ENCODE measurements around the gene COL11A1.

GRCh38 chr1:102961549-102961948 lies 146.8 kb downstream of the COL11A1 start:
- TF ChIP-seq FOXM1 (IDR thresholded peaks at IDR 0.05; ENCODE audit: low read depth) (no peak), POLR2AphosphoS5 (IDR thresholded peaks at IDR 0.05; ENCODE audit: low read depth, low read length) (no peak), CTCF (IDR thresholded peaks at IDR 0.05) (no peak), MEF2A (IDR thresholded peaks at IDR 0.05; ENCODE audit: borderline replicate concordance, low read depth) (no peak), JUND (IDR thresholded peaks at IDR 0.05) (no peak), MAX (IDR thresholded peaks at IDR 0.05; ENCODE audit: low read depth) (no peak), USF1 (IDR thresholded peaks at IDR 0.05; ENCODE audit: borderline replicate concordance, low read depth) (no peak), CHD2 (IDR thresholded peaks at IDR 0.05; ENCODE audit: low read length, partially characterized antibody) (no peak), RAD21 (IDR thresholded peaks at IDR 0.05; ENCODE audit: low read length) (no peak), NFIC (IDR thresholded peaks at IDR 0.05; ENCODE audit: borderline replicate concordance) (no peak), EP300 (IDR thresholded peaks at IDR 0.05; ENCODE audit: borderline replicate concordance in 1 of 2, low read depth in 1 of 2, low read length in 1 of 2) (no peak), GABPA (IDR thresholded peaks at IDR 0.05; ENCODE audit: low read depth) (no peak), RFX5 (IDR thresholded peaks at IDR 0.05; ENCODE audit: low read length) (no peak), SMC3 (IDR thresholded peaks at IDR 0.05; ENCODE audit: low read depth, low read length) (no peak)
